Measurements from ENCODE around the gene MPP7. TPM values are rescaled to one million over a fixed set of nuclear protein-coding genes. Genes with fewer than 3 reads are reported as not detected.

Gene MPP7
- total and polyA plus RNA-seq, 2 of the 8 experiments (the other 6 are each of a cell fraction or from before 2014, with no cell fraction given), result 1.9 to 9.3 TPM

GRCh38 chr10:28273343-28273742, 29.5 kb downstream of the MPP7 start (continued):
- TF ChIP-seq CHD7 (IDR thresholded peaks at IDR 0.05; ENCODE audit: insufficient replicate concordance, low read length), result no peak
- TF ChIP-seq NRF1 (IDR thresholded peaks at IDR 0.05; ENCODE audit: low read depth, low read length), result no peak
- no peak for TF ChIP-seq RFX5 (IDR thresholded peaks at IDR 0.05; ENCODE audit: borderline replicate concordance, low read depth, low read length)
- TF ChIP-seq BRCA1 (IDR thresholded peaks at IDR 0.05; ENCODE audit: low read depth, low read length), result no peak
- no peak for TF ChIP-seq RXRA (IDR thresholded peaks at IDR 0.05; ENCODE audit: insufficient read depth, low read depth, low read length)
- TF ChIP-seq SP1 (IDR thresholded peaks at IDR 0.05; ENCODE audit: low read depth, low read length), result no peak
- no peak for TF ChIP-seq JUN (IDR thresholded peaks at IDR 0.05; ENCODE audit: low read depth, low read length)
- TF ChIP-seq SIN3A (conservative IDR thresholded peaks at IDR 0.05 in 1 of 2, IDR thresholded peaks at IDR 0.05 in 1 of 2; ENCODE audit: low read depth in 1 of 2, low read length in 2 of 2), result no peak
- TF ChIP-seq HDAC6 (IDR thresholded peaks at IDR 0.05; ENCODE audit: low read depth, low read length), result no peak
- TF ChIP-seq TBP (IDR thresholded peaks at IDR 0.05; ENCODE audit: low read depth, low read length), result no peak

All from H1 (cell line).